SK-N-SH treated with all-trans-retinoic acid at 6 μM for 48 hours (cell line): ENCODE measurements around the gene CCDC6.

Source experiments
- ZFP3 ChIP-seq: fragments of 250-450 bp; sonication (Bioruptor Pico); IDR thresholded peaks from 2 replicates; pipeline ENCODE4 v1.5.0; 2020; ENCODE audit warnings: mild to moderate bottlenecking, moderate library complexity
- TF ChIP-seq, protein P1 (sequence below): fragments of 250-450 bp; sonication (Bioruptor Pico); IDR thresholded peaks from 2 replicates; pipeline ENCODE4 v1.8.0; 2021; ENCODE audit warnings: low read depth, mild to moderate bottlenecking, moderate library complexity, borderline replicate concordance

DNA sequence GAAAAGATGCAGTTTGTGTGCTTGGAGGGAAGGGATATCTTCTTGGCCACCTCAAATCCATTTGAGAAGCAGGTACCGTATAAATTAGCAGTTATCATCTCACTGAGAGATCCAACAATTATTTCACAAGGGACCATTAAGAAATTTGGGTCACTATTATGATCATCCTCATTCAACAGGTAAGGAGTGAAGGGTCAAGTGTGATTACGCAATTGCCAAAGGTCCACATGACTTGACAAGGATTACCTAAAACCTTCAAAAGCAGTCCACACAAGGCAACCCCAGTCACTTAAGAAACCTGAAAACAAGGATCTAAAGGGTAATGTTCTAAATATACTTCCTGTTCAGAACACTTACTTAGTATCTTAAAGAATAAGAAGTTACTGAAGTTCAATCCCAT lies 27.4 kb downstream of the CCDC6 start:
- no peak for TF ChIP-seq ZFP3 (CRISPR knock-in tag)
- TF ChIP-seq, protein P1, sequence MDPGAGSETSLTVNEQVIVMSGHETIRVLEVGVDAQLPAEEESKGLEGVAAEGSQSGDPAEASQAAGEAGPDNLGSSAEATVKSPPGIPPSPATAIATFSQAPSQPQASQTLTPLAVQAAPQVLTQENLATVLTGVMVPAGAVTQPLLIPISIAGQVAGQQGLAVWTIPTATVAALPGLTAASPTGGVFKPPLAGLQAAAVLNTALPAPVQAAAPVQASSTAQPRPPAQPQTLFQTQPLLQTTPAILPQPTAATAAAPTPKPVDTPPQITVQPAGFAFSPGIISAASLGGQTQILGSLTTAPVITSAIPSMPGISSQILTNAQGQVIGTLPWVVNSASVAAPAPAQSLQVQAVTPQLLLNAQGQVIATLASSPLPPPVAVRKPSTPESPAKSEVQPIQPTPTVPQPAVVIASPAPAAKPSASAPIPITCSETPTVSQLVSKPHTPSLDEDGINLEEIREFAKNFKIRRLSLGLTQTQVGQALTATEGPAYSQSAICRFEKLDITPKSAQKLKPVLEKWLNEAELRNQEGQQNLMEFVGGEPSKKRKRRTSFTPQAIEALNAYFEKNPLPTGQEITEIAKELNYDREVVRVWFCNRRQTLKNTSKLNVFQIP (CRISPR knock-in tag) = no peak
